ENCODE results near the gene MAMSTR.

DNA sequence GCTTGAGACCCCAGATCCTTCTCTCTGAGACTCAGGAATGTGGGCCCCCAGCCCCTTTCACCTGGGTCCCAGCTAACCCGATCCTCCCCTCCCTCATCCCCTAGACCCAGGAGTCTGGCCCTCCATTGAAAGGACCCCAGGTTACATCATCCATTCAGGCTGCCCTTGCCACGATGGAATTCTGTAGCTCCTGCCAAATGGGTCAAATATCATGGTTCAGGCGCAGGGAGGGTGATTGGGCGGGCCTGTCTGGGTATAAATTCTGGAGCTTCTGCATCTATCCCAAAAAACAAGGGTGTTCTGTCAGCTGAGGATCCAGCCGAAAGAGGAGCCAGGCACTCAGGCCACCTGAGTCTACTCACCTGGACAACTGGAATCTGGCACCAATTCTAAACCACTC is 36.3 kb upstream of the MAMSTR start:
- TF ChIP-seq, protein P1, sequence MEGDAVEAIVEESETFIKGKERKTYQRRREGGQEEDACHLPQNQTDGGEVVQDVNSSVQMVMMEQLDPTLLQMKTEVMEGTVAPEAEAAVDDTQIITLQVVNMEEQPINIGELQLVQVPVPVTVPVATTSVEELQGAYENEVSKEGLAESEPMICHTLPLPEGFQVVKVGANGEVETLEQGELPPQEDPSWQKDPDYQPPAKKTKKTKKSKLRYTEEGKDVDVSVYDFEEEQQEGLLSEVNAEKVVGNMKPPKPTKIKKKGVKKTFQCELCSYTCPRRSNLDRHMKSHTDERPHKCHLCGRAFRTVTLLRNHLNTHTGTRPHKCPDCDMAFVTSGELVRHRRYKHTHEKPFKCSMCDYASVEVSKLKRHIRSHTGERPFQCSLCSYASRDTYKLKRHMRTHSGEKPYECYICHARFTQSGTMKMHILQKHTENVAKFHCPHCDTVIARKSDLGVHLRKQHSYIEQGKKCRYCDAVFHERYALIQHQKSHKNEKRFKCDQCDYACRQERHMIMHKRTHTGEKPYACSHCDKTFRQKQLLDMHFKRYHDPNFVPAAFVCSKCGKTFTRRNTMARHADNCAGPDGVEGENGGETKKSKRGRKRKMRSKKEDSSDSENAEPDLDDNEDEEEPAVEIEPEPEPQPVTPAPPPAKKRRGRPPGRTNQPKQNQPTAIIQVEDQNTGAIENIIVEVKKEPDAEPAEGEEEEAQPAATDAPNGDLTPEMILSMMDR (IDR thresholded peaks at IDR 0.05; ENCODE audit: low read depth, low read length) = no peak
- TF ChIP-seq, protein P2, sequence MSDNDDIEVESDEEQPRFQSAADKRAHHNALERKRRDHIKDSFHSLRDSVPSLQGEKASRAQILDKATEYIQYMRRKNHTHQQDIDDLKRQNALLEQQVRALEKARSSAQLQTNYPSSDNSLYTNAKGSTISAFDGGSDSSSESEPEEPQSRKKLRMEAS (IDR thresholded peaks at IDR 0.05; ENCODE audit: low read depth, low read length) = no peak
- TF ChIP-seq POLR2A (IDR thresholded peaks at IDR 0.05; ENCODE audit: extremely low read depth, insufficient read length) = no peak
